HFF-Myc (cell line): ENCODE data around the gene ZSWIM7.

Experiments used
- DNase-seq: peaks from one replicate; pipeline ENCODE4 v3.0.0-alpha.2; 2011; ENCODE audit warnings: low read depth; ENCODE audit errors: extremely low read depth
- H3K4me3 ChIP-seq: replicated peaks from 2 replicates; pipeline ENCODE4 v1.5.1; 2011; ENCODE audit warnings: low read depth, mild to moderate bottlenecking, control low read depth, low read length
- TF ChIP-seq, protein P1 (sequence below): IDR thresholded peaks from 2 replicates; pipeline ENCODE4 v1.5.1; 2012; ENCODE audit warnings: mild to moderate bottlenecking, low read depth, low read length, control low read depth; ENCODE audit errors: missing control alignments

ZSWIM7 gene

DNA sequence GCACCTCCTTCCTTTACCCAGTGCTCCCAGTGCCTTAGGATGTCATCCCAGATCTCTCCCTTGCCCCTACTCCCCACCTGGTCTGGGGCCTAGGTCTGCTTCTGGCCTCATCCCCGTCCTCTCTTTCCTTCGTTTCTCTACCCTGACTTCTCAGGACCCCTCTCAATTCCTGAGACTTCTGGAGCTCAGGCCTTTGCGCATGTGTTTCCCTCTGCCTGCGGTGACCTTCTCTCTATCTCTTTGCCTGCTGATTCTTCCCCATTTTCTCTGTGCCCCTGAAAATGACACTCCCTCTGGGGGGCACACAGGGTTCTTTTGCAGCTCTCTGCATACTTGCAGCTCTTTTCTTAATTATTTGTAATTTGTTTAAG is 41.0 kb downstream of the ZSWIM7 start:
- no peak for DNase-seq
- no peak overlapping the region for H3K4me3 ChIP-seq
- TF ChIP-seq, protein P1, sequence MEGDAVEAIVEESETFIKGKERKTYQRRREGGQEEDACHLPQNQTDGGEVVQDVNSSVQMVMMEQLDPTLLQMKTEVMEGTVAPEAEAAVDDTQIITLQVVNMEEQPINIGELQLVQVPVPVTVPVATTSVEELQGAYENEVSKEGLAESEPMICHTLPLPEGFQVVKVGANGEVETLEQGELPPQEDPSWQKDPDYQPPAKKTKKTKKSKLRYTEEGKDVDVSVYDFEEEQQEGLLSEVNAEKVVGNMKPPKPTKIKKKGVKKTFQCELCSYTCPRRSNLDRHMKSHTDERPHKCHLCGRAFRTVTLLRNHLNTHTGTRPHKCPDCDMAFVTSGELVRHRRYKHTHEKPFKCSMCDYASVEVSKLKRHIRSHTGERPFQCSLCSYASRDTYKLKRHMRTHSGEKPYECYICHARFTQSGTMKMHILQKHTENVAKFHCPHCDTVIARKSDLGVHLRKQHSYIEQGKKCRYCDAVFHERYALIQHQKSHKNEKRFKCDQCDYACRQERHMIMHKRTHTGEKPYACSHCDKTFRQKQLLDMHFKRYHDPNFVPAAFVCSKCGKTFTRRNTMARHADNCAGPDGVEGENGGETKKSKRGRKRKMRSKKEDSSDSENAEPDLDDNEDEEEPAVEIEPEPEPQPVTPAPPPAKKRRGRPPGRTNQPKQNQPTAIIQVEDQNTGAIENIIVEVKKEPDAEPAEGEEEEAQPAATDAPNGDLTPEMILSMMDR = no peak

DNA sequence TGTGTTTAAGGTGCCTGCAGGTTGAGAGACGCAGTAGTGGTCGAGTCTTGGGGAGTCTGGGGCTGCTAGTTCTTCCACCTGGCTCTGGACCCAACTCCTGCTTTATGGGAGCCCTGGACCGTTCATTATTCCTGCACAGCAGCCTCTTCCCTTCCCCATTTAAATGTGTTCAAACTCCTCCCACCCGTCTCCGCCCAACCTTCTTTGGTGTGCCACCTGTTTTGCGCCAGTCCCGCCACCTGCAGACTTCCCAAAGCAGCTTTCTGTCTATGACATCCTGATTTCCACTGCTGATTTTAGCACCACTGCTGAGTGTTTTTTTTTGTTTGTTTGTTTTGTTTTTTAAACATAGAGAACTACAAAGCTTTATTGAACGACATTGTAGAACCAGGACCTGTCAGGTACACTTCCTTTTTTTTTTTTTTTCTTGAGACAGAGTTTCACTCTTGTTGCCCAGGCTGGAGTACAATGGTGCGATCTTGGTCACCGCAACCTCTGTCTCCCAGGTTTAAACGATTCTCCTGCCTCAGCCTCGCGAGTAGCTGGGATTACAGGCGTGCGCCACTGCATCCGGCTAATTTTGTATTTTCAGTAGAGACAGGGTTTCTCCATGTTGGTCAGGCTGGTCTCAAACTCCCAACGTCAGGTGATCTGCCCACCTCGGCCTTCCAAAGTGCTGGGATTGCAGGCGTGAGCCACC is 41.7 kb downstream of the ZSWIM7 start:
- TF ChIP-seq, protein P1 = no peak
- no peak for DNase-seq
- H3K4me3 ChIP-seq = no peak overlapping the region

DNA sequence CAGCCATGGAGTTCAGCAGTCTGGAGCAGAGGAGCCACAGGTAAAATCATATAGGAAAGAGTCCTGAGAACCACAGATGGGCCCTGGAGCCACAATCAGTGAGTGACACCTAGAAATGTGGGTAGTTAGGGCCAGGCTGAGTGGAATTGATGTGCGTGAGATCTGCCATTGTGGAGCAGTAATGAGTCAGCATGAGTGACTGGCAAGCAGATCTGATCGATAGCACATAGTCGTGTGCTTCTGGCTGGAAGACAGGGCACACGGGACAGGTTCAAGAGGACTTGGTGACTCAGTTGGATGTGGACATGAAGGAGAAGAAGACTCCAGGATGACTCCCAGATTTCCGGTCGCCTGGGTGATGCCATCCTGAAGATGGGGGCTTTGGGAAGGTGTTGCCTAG is 42.3 kb downstream of the ZSWIM7 start:
- no peak overlapping the region for H3K4me3 ChIP-seq
- TF ChIP-seq, protein P1 = no peak
- DNase-seq = no peak

DNA sequence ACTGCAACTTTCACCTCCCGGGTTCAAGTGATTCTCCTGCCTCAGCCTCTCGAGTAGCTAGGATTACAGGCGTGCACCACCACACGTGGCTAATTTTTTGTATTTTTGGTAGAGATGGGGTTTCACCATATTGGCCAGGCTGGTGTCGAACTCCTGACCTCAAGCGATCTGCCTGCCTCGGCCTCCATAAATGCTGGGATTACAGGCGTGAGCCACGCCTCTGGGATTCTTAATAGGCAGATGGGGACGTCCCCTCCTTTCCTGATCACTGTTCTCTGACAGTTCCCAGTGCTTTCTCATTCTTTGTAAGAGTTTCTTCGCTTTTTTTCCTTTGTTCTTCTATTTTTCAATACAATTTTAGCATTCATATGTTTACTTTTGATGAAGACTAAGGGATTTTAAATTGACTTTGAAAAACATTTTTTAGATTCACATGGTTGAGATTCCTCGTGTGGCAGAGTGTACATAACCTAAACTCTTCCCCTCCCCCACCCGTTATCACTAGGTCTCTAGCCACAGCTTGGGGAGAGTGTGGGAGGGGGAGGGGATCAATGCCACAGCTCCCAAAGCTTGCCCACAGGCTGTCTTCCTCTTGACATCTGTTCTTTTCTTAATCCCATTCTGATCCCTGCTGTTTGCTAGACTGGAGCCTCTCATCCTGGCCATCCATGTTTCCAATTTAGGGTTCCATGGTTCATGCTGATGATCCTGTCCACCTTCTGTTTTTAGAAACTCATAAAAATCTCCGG is 43.5 kb downstream of the ZSWIM7 start:
- no peak for DNase-seq
- TF ChIP-seq, protein P1 = no peak
- H3K4me3 ChIP-seq = no peak overlapping the region

DNA sequence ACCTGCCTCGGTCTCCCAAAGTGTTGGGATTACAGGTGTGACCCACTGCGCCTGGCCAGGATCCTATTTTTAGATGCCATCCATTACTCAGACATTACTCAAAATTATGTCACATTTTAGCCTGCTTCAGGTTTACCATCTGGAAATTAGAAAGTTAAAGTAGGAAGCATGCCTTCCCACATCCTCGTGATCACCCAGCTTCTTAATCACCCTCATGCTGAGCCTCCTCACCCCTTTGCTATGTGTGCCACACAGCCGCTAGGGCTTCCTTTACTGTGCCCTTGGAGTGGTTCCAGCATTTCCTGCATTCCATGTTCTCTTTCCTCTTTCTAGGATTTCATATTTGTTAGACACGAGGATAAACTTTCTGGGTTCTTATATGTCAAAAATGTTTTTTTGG is 45.3 kb downstream of the ZSWIM7 start:
- no peak overlapping the region for H3K4me3 ChIP-seq
- TF ChIP-seq, protein P1 = no peak
- DNase-seq = no peak

DNA sequence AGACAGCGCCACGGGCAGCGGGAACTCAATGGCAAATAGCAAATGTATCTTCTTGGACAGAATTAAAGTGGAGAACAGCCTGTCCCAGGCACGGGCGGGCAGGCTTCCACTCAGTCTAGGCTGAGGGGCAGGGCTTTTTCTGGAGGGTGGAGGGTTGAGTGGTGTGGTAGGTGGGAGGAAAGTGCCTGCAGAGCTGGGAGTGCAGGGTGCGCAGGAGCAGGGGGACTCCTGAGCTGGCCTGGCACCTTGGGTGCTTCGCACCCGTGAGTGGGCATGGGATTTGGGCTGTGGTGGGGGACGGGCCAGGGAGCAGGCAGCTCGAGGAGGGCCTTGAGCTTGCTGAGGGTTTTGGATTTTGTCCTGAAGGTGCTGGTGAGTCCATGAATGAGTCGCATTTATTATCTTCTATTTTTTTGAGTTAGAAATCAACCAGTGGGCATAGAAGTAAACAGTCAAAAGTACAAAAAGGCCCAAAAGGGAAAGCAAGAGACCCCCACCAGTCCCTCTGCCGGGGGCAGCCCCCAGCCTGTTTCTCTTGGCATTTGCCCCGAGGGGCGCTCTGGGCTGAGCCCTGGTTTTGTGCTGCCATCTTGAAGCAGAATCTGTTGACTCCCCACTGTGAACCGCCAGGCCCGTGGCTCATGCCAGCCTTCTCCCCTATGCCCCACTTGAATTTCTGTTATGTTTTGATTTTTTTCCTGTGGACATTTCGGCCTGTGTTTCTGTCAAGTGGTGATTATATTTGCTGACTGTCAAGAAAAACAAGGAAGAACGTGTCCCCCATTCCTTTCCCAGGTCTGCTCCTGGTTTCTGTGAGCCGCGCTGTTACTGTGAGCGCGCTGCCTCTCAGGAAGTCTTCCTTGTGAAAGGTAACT is 46.4 kb downstream of the ZSWIM7 start:
- no peak for DNase-seq
- no peak overlapping the region for H3K4me3 ChIP-seq
- TF ChIP-seq, protein P1 = no peak
